ENCODE results near the gene SYCE3.

SYCE3 gene

GRCh38 chr22:50518606-50519005, 44.1 kb downstream of the SYCE3 start:
- no peak for TF ChIP-seq CTCF (IDR thresholded peaks at IDR 0.05; ENCODE audit: insufficient read depth, low read length, poor library complexity, severe bottlenecking)
- Histone ChIP-seq H3K4me3 (replicated peaks; ENCODE audit: low read depth, low read length) (no peak overlapping the region), H3K36me3 (ENCODE audit: control insufficient read depth, insufficient read depth, low read length) (peaks cover 40% of the 10 kb centered on the region), H3K27me3 (replicated peaks; ENCODE audit: control insufficient read depth, insufficient read depth, low read length) (no peaks in the 10 kb centered on the region)
- DNase-seq (ENCODE audit: extremely low read depth, insufficient read length), result no peak

- Histone ChIP-seq H3K36me3 (ENCODE audit: control insufficient read depth, insufficient read depth, low read length) (peaks cover 32% of the 10 kb centered on the region), H3K27me3 (replicated peaks; ENCODE audit: control insufficient read depth, insufficient read depth, low read length) (no peaks in the 10 kb centered on the region), H3K4me3 (replicated peaks; ENCODE audit: low read depth, low read length) (no peak overlapping the region)
- no peak for DNase-seq (ENCODE audit: extremely low read depth, insufficient read length)
- no peak for TF ChIP-seq CTCF (IDR thresholded peaks at IDR 0.05; ENCODE audit: insufficient read depth, low read length, poor library complexity, severe bottlenecking)
Measured at GRCh38 chr22:50517495-50518260, 45.0 kb downstream of the SYCE3 start.

- Histone ChIP-seq H3K27me3 (replicated peaks; ENCODE audit: control insufficient read depth, insufficient read depth, low read length) (no peaks in the 10 kb centered on the region), H3K4me3 (replicated peaks; ENCODE audit: low read depth, low read length) (no peak overlapping the region), H3K36me3 (ENCODE audit: control insufficient read depth, insufficient read depth, low read length) (peaks cover 25% of the 10 kb centered on the region)
- no peak for DNase-seq (ENCODE audit: extremely low read depth, insufficient read length)
- TF ChIP-seq CTCF (IDR thresholded peaks at IDR 0.05; ENCODE audit: insufficient read depth, low read length, poor library complexity, severe bottlenecking), result no peak
Measured at GRCh38 chr22:50516891-50517290, 45.8 kb downstream of the SYCE3 start.

- Histone ChIP-seq H3K36me3 (ENCODE audit: control insufficient read depth, insufficient read depth, low read length) (peaks cover 20% of the 10 kb centered on the region), H3K27me3 (replicated peaks; ENCODE audit: control insufficient read depth, insufficient read depth, low read length) (no peaks in the 10 kb centered on the region), H3K4me3 (replicated peaks; ENCODE audit: low read depth, low read length) (no peak overlapping the region)
- no peak for TF ChIP-seq CTCF (IDR thresholded peaks at IDR 0.05; ENCODE audit: insufficient read depth, low read length, poor library complexity, severe bottlenecking)
- no peak for DNase-seq (ENCODE audit: extremely low read depth, insufficient read length)
Measured at GRCh38 chr22:50516068-50516467, 46.7 kb downstream of the SYCE3 start.

GRCh38 chr22:50513175-50513574, 49.5 kb downstream of the SYCE3 start:
- no peak for TF ChIP-seq CTCF (IDR thresholded peaks at IDR 0.05; ENCODE audit: insufficient read depth, low read length, poor library complexity, severe bottlenecking)
- DNase-seq (ENCODE audit: extremely low read depth, insufficient read length), result no peak
- Histone ChIP-seq H3K27me3 (replicated peaks; ENCODE audit: control insufficient read depth, insufficient read depth, low read length) (no peaks in the 10 kb centered on the region), H3K36me3 (ENCODE audit: control insufficient read depth, insufficient read depth, low read length) (peaks cover 6% of the 10 kb centered on the region), H3K4me3 (replicated peaks; ENCODE audit: low read depth, low read length) (no peak overlapping the region)

Data from GM06990 (cell line).